ENCODE results near the gene TRAPPC3.

DNA sequence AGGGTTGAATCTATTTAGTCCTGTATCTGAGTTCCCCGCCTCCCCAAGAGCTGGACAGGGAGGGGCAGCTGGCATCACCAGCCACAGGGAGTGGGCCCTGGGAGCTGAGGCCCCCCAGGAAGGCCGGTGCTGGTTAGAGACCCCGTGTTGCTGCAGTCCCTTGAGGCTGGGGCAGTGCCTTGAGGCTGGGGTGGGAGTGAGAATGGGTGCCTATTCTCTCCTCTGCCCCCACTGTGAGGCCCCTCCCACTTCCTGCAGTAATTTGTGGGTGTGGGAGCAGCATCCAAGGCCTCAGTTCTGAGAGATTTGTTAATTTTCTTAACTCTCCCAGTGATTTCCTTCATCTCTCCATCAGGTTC lies 2.5 kb upstream of the TRAPPC3 start:
- TF ChIP-seq, protein P1, sequence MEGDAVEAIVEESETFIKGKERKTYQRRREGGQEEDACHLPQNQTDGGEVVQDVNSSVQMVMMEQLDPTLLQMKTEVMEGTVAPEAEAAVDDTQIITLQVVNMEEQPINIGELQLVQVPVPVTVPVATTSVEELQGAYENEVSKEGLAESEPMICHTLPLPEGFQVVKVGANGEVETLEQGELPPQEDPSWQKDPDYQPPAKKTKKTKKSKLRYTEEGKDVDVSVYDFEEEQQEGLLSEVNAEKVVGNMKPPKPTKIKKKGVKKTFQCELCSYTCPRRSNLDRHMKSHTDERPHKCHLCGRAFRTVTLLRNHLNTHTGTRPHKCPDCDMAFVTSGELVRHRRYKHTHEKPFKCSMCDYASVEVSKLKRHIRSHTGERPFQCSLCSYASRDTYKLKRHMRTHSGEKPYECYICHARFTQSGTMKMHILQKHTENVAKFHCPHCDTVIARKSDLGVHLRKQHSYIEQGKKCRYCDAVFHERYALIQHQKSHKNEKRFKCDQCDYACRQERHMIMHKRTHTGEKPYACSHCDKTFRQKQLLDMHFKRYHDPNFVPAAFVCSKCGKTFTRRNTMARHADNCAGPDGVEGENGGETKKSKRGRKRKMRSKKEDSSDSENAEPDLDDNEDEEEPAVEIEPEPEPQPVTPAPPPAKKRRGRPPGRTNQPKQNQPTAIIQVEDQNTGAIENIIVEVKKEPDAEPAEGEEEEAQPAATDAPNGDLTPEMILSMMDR (conservative IDR thresholded peaks at IDR 0.05; ENCODE audit: low read depth, low read length): no peak
- TF ChIP-seq EZH2 (IDR thresholded peaks at IDR 0.05; ENCODE audit: borderline replicate concordance, low read depth, low read length, poor library complexity, severe bottlenecking): no peak
